HepG2 (cell line): ENCODE measurements around the gene TOMM22. TPM values are rescaled to one million over a fixed set of nuclear protein-coding genes. Genes with fewer than 3 reads are reported as not detected.
A peak's percentile ranks its signal among the peaks of the same experiment; 100 is the strongest.

ENCODE experiments used
- CBX1 ChIP-seq: IDR thresholded peaks from one replicate; pipeline ENCODE4 v1.6.1; 2016; ENCODE audit warnings: antibody characterized with exemption, low read depth
- CENPBD1 ChIP-seq: sonication (generic); formaldehyde crosslinking; IDR thresholded peaks from 2 replicates; pipeline ENCODE4 v1.8.0; 2022; ENCODE audit warnings: missing genetic modification reagents, low read depth, mild to moderate bottlenecking, borderline replicate concordance
- CERS6 ChIP-seq: sonication (generic); formaldehyde crosslinking; IDR thresholded peaks from 2 replicates; pipeline ENCODE4 v1.5.0; 2020; ENCODE audit warnings: missing genetic modification reagents
- DR1 ChIP-seq: sonication (generic); formaldehyde crosslinking; IDR thresholded peaks from 2 replicates; pipeline ENCODE4 v1.8.0; 2021; ENCODE audit warnings: mild to moderate bottlenecking, missing genetic modification reagents, inconsistent platforms
- ETV5 ChIP-seq: IDR thresholded peaks from 2 replicates; pipeline ENCODE4 v1.6.1; 2018; ENCODE audit warnings: missing biosample characterization, missing genetic modification reagents, inconsistent platforms, borderline replicate concordance
- HIVEP1 ChIP-seq: sonication (generic); formaldehyde crosslinking; IDR thresholded peaks from 2 replicates; pipeline ENCODE4 v1.4.0; 2020; ENCODE audit warnings: mild to moderate bottlenecking, missing genetic modification reagents
- POLR2A ChIP-seq, 2 experiments: IDR thresholded peaks; 2 replicates each; pipeline ENCODE4 v1.6.1; 2011; ENCODE audit warnings: low read depth in 2 of 2, low read length in 2 of 2, mild to moderate bottlenecking in 1 of 2, moderate library complexity in 1 of 2; ENCODE audit not compliant: insufficient read depth in 1 of 2
- RERE ChIP-seq: IDR thresholded peaks from 2 replicates; pipeline ENCODE4 v1.6.1; 2016; ENCODE audit warnings: low read depth, missing genetic modification reagents, missing compliant biosample characterization
- XRCC5 ChIP-seq: fragments of 200-400 bp; formaldehyde crosslinking; optimal IDR thresholded peaks from 2 replicates; pipeline ENCODE3; 2017; ENCODE audit warnings: mild to moderate bottlenecking, low read length
- ZFP41 ChIP-seq: sonication (generic); formaldehyde crosslinking; IDR thresholded peaks from 2 replicates; pipeline ENCODE4 v1.4.0; 2020; ENCODE audit warnings: mild to moderate bottlenecking, missing genetic modification reagents, borderline replicate concordance
- ZHX2 ChIP-seq, 2 experiments: sonication (generic) in 1 of 2; formaldehyde crosslinking in 1 of 2; IDR thresholded peaks; 2 replicates each; pipeline versions ENCODE4 v1.6.1 to v1.9.0; 2014 to 2022; ENCODE audit warnings: antibody characterized with exemption in 1 of 2, borderline replicate concordance in 1 of 2, inconsistent platforms in 1 of 2, low read depth in 1 of 2, missing genetic modification reagents in 1 of 2
- ZNF18 ChIP-seq: sonication (generic); formaldehyde crosslinking; IDR thresholded peaks from 2 replicates; pipeline ENCODE4 v1.8.0; 2022; ENCODE audit warnings: mild to moderate bottlenecking, missing genetic modification reagents; ENCODE audit not compliant: insufficient replicate concordance
- ZNF296 ChIP-seq: sonication (generic); formaldehyde crosslinking; conservative IDR thresholded peaks from 2 replicates; pipeline ENCODE4 v1.5.0; 2020; ENCODE audit warnings: mild to moderate bottlenecking, missing genetic modification reagents
- ZNF451 ChIP-seq: sonication (generic); formaldehyde crosslinking; IDR thresholded peaks from 2 replicates; pipeline ENCODE4 v1.5.0; 2020; ENCODE audit warnings: mild to moderate bottlenecking, missing genetic modification reagents
- ZNF576 ChIP-seq: sonication (generic); formaldehyde crosslinking; IDR thresholded peaks from 2 replicates; pipeline ENCODE4 v1.4.0; 2020; ENCODE audit warnings: mild to moderate bottlenecking, missing genetic modification reagents
- polyA plus RNA-seq, 8 experiments: library from polyadenylated mRNA; depleted of rRNA in 3 of 8; stranded (reverse) in 7 of 8; unstranded in 1 of 8; fragments of >200 nt; fragmentation: Illumina TruSeq in 4 of 8; extraction: Trizol in 4 of 8; gene quantifications; 2 replicates each; pipeline versions ENCODE4 v1.2.1 to v1.2.3, GENCODE V29; 2011 to 2016; ENCODE audit warnings: low read depth in 4 of 8, missing spikeins in 1 of 8, mixed read lengths in 1 of 8; ENCODE audit not compliant: insufficient read depth in 1 of 8
- total RNA-seq, 5 experiments: library from RNA; depleted of rRNA; stranded (reverse); fragments of >200 nt; fragmentation: Illumina TruSeq; extraction: Trizol; gene quantifications; 2 replicates each; pipeline ENCODE4 v1.2.3, GENCODE V29; 2016; ENCODE audit warnings: low read depth in 1 of 5

Gene TOMM22
- total and polyA plus RNA-seq, 2 of the 13 experiments (the other 11 are each of a cell fraction or from before 2014, with no cell fraction given), result 46.9 to 118 TPM

GRCh38 chr22:38707346-38707745, 25.6 kb downstream of the TOMM22 start (continued):
- 0 out of 2 replicates have a peak, but pooled peaks have one; percentile 21 for TF ChIP-seq RERE (CRISPR knock-in tag)
- TF ChIP-seq POLR2A (IDR thresholded peaks at IDR 0.05; ENCODE audit: insufficient read depth in 1 of 2, low read depth in 2 of 2, low read length in 2 of 2), result no peak
- TF ChIP-seq DR1, result no peak
- peak; percentile 98 for TF ChIP-seq ETV5 (CRISPR knock-in tag)
- TF ChIP-seq CERS6 (CRISPR knock-in tag), result no peak
- TF ChIP-seq ZNF296 (CRISPR knock-in tag), result no peak
- TF ChIP-seq ZNF451 (CRISPR knock-in tag), result no peak
- no peak for TF ChIP-seq ZNF18
- no peak for TF ChIP-seq ZNF576 (CRISPR knock-in tag)
- TF ChIP-seq ZHX2 (IDR thresholded peaks at IDR 0.05; ENCODE audit: low read depth), result no peak
- no peak for TF ChIP-seq ZHX2 (CRISPR knock-in tag; IDR thresholded peaks at IDR 0.05; ENCODE audit: borderline replicate concordance)
- no peak for TF ChIP-seq XRCC5
- no peak for TF ChIP-seq CBX1
- no peak for TF ChIP-seq HIVEP1 (CRISPR knock-in tag)
- TF ChIP-seq CENPBD1, result no peak
- no peak for TF ChIP-seq ZFP41 (CRISPR knock-in tag)
